Measurements from ENCODE around the gene CELF5. TPM values are rescaled to one million over a fixed set of nuclear protein-coding genes. Genes with fewer than 3 reads are reported as not detected.
A peak's percentile ranks its signal among the peaks of the same experiment; 100 is the strongest.
"Not testable (repeated sequence)": the region's sequence is repeated elsewhere in the genome, so short reads cannot be mapped to it uniquely, and the experiment has no call there.

Gene CELF5
- total RNA-seq, 1 donor from 2014 or later = 1.7 TPM

DNA sequence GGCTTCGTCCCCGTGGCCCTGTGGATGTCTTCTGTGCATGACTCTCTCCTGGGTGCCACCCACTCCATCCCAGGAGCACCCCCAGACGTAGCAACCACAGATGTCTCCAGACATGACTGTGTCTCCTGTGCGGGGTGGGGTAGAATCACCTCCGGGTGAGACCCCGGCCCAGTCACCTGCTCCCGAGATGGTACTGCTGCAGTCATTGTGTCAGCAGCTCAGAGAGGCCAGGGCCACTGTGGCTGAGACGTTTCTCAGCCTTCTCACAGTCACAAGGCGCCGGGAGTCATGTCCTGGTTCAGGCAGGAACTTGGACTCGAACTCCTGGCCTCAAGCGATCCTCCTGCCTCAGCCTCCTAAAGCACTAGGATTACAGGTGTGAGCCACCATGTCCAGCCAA, 22.1 kb upstream of the CELF5 start:
- H3K27ac Mint-ChIP-seq = no peak overlapping the region
- H3K9me3 Mint-ChIP-seq (ENCODE audit: low read depth) = no peaks in the 10 kb centered on the region
- TF ChIP-seq, protein P1, sequence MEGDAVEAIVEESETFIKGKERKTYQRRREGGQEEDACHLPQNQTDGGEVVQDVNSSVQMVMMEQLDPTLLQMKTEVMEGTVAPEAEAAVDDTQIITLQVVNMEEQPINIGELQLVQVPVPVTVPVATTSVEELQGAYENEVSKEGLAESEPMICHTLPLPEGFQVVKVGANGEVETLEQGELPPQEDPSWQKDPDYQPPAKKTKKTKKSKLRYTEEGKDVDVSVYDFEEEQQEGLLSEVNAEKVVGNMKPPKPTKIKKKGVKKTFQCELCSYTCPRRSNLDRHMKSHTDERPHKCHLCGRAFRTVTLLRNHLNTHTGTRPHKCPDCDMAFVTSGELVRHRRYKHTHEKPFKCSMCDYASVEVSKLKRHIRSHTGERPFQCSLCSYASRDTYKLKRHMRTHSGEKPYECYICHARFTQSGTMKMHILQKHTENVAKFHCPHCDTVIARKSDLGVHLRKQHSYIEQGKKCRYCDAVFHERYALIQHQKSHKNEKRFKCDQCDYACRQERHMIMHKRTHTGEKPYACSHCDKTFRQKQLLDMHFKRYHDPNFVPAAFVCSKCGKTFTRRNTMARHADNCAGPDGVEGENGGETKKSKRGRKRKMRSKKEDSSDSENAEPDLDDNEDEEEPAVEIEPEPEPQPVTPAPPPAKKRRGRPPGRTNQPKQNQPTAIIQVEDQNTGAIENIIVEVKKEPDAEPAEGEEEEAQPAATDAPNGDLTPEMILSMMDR (IDR thresholded peaks at IDR 0.05; ENCODE audit: unreplicated experiment) = no peak
- no peak for DNase-seq (ENCODE audit: low spot score, unreplicated experiment)
- H3K4me1 Mint-ChIP-seq (ENCODE audit: low read depth) = no peaks in the 10 kb centered on the region
- no peaks in the 10 kb centered on the region for H3K36me3 Mint-ChIP-seq (ENCODE audit: insufficient read depth)
- H3K27me3 Mint-ChIP-seq = no peaks in the 10 kb centered on the region
- H3K4me3 Mint-ChIP-seq (ENCODE audit: low read depth) = no peak overlapping the region

DNA sequence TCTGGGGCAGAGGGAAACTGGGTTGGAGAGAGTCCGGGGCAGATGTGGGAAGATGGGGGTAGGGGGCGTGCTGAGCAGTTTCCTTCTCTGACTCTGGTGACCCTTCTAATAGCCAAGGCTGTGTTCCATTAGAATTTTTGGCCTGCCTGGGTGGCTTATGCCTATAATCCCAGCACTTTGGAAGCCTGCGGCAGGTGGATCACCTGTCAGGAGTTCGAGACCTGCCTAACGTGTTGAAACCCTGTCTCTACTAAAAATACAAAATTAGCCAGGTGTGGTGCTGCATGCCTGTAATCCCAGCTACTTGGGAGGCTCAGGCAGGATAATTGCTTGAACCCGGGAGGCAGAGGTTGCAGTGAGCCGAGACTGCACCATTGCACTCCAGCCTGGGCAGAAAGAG, 21.6 kb upstream of the CELF5 start:
- not testable (repeated sequence) for H3K36me3 Mint-ChIP-seq (ENCODE audit: insufficient read depth); H3K4me1 Mint-ChIP-seq (ENCODE audit: low read depth); H3K9me3 Mint-ChIP-seq (ENCODE audit: low read depth); H3K4me3 Mint-ChIP-seq (ENCODE audit: low read depth); DNase-seq (ENCODE audit: low spot score, unreplicated experiment); H3K27me3 Mint-ChIP-seq
- H3K27ac Mint-ChIP-seq = peak overlapping the region; percentile 69

DNA sequence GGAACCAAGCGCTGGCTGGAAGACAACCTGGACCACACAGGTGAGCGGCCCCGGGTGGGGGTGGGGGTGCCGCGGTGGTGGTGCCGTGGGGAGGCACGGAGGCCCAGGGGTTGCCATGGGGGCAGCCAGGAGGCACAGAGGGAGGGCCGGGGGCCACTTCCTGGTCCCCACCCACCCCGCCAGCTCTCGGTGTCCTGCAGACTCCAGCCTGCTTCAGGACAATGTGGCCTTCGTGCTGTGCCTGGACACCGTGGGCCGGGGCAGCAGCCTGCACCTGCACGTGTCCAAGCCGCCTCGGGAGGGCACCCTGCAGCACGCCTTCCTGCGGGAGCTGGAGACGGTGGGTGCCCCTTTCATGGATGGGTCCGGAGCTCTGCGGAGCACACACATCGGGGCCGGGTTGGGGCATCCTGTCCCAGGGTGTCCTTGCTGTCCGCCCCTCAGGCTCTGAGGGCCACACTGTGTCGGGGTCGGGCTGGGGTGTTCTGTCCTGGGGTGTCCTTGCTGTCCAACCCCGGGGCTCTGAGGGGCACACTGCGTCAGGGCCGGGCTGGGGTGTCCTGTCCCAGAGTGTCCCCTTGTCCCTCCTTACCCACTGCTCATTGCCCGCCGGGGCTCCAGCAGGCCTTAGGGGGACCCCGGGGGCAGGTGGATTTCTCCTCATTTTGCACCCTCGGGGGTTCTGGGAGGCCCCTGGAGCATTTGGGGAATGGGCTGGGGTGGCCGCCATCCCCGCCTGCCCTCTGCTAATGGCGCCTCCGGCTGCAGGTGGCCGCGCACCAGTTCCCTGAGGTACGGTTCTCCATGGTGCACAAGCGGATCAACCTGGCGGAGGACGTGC, 20.4 kb upstream of the CELF5 start:
- Mint-ChIP-seq H3K36me3 (ENCODE audit: insufficient read depth) (peaks cover 1% of the 10 kb centered on the region), H3K27ac (no peak overlapping the region), H3K9me3 (ENCODE audit: low read depth) (no peaks in the 10 kb centered on the region), H3K4me3 (ENCODE audit: low read depth) (no peak overlapping the region), H3K4me1 (ENCODE audit: low read depth) (no peaks in the 10 kb centered on the region), H3K27me3 (no peaks in the 10 kb centered on the region)
- DNase-seq (ENCODE audit: low spot score, unreplicated experiment) = no peak
- TF ChIP-seq, protein P1 (IDR thresholded peaks at IDR 0.05; ENCODE audit: unreplicated experiment) = no peak

DNA sequence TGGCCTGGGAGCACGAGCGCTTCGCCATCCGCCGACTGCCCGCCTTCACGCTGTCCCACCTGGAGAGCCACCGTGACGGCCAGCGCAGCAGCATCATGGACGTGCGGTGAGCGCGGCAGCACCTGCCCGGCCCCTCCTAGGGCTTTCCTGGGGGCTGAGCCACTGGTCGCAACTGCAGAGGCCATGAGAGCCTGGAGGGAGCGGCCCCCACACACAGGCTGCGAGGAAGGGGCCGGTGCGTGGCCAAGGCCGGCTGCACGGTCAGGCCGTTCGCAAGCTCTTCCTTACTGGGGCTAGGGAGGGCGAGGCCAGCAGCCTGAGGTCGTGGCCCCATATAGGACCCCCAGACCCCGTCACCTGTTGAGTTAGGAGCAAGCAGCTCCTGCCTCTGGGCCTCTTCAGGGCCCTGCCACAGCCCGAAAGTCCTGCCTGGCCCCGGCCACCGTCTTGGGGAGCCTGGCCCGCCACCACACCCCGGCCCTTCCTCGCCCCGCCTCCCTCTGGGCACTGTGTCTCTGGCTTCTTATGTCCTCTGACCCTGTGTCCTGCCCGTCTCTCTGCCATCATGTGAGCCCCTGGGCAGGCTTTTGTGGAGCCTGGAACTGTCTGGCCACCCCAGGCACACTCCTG, 19.7 kb upstream of the CELF5 start:
- no peaks in the 10 kb centered on the region for H3K27me3 Mint-ChIP-seq
- H3K9me3 Mint-ChIP-seq (ENCODE audit: low read depth) = no peaks in the 10 kb centered on the region
- H3K4me1 Mint-ChIP-seq (ENCODE audit: low read depth) = no peaks in the 10 kb centered on the region
- H3K36me3 Mint-ChIP-seq (ENCODE audit: insufficient read depth) = peaks cover 4% of the 10 kb centered on the region
- TF ChIP-seq, protein P1 (IDR thresholded peaks at IDR 0.05; ENCODE audit: unreplicated experiment) = no peak
- DNase-seq (ENCODE audit: low spot score, unreplicated experiment) = no peak
- H3K27ac Mint-ChIP-seq = no peak overlapping the region
- no peak overlapping the region for H3K4me3 Mint-ChIP-seq (ENCODE audit: low read depth)

DNA sequence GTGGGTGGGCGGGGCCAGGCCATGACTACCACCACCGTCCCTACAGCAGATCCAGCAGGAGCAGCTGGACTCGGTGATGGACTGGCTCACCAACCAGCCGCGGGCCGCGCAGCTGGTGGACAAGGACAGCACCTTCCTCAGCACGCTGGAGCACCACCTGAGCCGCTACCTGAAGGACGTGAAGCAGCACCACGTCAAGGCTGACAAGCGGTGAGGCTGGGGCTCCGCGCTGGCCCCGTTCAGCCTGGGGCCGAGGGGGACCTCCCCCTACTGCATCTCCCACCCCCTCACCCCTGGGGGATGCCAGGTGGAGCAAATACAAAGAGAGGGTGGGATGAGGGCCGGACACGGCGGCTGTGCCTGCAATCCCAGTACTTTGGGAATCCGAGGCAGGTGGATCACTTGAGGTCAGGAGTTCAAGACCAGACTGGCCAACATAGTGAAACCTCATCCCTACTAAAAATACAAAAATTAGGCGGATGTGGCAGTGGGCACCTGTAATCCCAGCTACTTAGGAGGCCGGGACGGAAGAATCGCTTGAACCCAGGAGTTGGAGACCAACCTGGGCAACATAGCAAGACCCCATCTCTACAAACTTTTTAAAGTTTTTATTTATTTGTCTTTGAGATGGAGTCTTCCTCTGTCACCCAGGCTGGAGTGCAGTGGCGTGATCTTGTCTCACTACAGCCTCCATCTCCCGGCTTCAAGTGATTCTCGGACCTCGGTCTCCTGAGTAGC, 18.1 kb upstream of the CELF5 start:
- peaks cover 4% of the 10 kb centered on the region for H3K36me3 Mint-ChIP-seq (ENCODE audit: insufficient read depth)
- no peak overlapping the region for H3K27ac Mint-ChIP-seq
- H3K9me3 Mint-ChIP-seq (ENCODE audit: low read depth) = no peaks in the 10 kb centered on the region
- no peak for DNase-seq (ENCODE audit: low spot score, unreplicated experiment)
- TF ChIP-seq, protein P1 (IDR thresholded peaks at IDR 0.05; ENCODE audit: unreplicated experiment) = no peak
- no peaks in the 10 kb centered on the region for H3K27me3 Mint-ChIP-seq
- H3K4me3 Mint-ChIP-seq (ENCODE audit: low read depth) = no peak overlapping the region
- no peaks in the 10 kb centered on the region for H3K4me1 Mint-ChIP-seq (ENCODE audit: low read depth)

Data from progenitor cell of endocrine pancreas (in vitro differentiated cells).